ENCODE data around the gene APBA1. TPM values are rescaled to one million over a fixed set of nuclear protein-coding genes. Genes with fewer than 3 reads are reported as not detected.

The APBA1 gene
- total and polyA plus RNA-seq, 2 of the 8 experiments (the other 6 are each of a cell fraction or from before 2014, with no cell fraction given): 0.36 to 0.60 TPM

GRCh38 chr9:69683927-69684326 is 11.8 kb upstream of the APBA1 start (continued):
- TF ChIP-seq YY1 (IDR thresholded peaks at IDR 0.05; ENCODE audit: low read depth, low read length): no peak
- TF ChIP-seq CTCF (IDR thresholded peaks at IDR 0.05; ENCODE audit: control extremely low read depth in 1 of 3, insufficient read depth in 1 of 3, low read depth in 1 of 3, low read length in 3 of 3): no peak
- no peak for TF ChIP-seq JUN (IDR thresholded peaks at IDR 0.05; ENCODE audit: low read depth, low read length)

Data from H1 (cell line).